Stimulated activated CD8-positive, alpha-beta memory T cell treated with anti-CD3 and anti-CD28 coated beads, Interleukin-4, amount 100 ng/mL, for 1 hour (primary cell): Measurements from ENCODE around the gene MAGI1.

ENCODE experiments used
- DNase-seq, 2 donors: peaks; one replicate each; pipeline ENCODE4 v3.0.0-alpha.2; 2020; ENCODE audit warnings: low read depth in 2 of 2, low spot score in 1 of 2

MAGI1 gene

DNA sequence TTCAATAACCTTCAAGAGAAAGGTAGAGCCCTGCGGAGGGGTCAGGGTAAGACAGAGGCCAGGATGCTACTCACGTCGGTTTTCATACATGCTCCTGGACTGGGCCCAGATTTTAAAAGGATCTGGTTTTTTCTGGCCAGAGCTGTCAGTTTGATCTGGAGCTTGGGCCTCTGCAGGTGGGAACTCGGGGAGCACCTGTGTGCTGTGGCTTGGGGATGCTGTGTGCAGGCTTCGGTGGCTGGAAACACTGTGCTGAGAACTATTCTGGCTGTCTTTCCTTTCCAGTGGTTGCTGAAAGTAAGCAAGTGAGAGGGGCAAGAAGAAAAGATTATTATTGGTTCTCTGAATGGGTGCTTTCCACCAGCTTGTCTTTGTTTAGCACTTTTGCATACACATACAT lies 647.6 kb downstream of the MAGI1 start:
- DNase-seq, result no peak

DNA sequence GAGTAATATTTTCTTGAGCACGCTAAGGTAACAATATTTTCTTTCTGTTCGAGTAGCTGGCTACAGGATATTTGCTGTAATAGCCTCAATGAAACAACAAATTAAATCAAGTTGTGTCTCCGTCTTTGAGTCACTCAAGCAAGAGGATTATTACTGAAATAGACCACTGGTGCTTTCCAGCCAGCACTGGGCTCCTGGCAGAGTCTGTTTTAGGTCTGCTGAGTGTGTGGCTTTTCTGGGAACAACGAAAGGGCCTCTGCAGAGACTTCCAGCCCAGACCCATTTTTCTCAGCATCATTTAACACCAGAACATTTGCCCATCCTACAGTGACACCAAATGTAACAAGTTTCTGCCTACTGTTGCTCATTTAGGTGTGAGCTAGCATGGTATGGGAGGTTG lies 652.9 kb downstream of the MAGI1 start:
- no peak for DNase-seq

DNA sequence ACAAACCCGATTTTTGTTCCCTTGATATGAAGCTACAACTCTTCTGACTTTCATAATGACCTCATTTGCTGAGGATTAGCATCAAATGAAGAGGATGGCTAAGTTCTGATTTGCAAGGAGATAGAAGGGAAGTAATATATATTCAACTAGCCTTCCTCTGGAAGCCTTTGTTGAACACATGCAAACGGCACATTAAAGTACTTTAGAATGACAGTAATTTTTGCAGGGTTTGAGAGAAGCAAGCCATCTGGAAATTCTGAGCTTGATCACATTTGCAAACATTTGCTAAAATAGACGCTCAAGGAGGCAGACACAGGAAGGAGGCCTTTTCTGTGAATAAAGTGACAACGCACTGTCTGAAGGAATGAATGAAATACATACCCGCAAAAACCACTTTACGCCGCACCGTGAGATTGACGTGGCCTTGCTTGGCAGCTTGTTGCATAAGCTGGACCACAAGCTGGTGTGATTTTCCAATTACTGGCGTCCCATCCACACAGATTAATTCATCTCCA lies 657.2 kb downstream of the MAGI1 start:
- no peak for DNase-seq

DNA sequence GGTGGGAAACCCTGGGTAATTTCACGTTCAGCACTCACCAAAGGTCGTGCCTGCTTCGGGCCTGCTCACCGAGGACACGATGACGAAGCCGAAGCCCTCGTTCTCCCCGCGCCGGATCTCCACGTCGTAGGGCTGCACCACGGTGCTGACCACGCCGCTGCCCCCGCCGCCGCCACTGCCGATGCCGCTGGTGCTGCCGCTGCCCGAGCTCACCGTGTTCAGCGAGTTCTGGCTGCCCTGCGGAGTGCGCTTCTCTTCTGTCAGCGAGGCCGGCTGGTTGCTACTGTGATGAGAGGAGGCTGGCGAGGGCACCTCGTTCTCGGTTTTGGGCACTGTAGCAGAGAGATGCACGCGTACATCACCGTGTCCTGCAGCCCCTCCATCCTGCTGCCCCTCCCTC lies 659.5 kb downstream of the MAGI1 start:
- no peak for DNase-seq

DNA sequence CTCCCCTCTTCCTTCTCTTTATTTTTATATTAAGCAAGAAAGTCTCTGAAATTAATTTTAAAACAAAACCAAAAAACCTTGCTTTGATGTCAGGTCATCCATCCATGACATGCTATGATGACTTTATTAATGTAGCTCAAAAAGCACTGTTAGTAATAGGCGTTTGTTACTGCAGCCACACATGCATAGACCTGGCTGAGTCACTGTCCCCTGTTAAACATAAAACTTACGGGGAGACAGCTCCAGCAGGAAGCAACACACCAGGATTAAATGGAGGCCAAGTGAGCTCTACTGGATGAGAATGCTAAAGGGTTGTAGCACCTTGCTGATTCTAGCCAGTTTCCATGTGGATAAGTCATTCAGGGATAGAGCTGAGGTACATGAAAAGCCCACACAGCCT lies 661.1 kb downstream of the MAGI1 start:
- no peak for DNase-seq

DNA sequence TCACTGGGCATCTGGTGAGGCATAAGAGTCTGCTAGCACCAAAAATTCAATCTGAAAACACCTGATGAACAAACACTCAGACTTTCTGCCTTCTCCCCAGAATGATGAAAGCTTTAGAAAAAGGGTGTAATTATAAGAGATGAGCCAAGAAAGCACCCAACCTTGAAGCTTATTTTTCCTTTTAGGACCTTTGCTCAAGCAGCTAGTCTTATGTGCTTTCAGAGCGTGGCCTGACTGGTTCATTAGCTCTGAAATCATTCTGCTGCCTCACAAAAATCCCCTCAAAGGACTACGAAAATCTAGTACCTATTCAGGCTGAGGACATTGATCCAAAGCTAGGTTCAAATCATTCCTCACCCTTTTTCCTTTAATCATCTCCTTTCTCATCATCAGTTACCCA lies 662.3 kb downstream of the MAGI1 start:
- no peak for DNase-seq

DNA sequence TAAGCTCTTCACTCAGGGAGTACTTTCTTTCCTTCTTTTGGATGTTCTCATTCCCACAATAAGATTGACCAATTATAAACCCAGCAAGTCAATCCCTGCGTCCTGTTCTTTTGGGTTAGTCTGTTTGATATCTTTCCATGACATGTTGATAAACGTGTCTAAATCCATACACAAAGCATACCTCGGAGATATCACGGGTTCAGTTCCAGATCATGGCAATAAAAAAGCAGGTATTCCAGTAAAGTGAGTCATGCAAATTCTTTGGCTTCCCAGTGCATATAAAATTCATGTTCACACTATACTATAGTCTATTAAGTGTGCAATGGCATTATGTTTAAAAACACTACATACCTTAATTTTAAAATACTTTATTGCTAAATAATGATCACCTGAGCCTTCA lies 667.7 kb downstream of the MAGI1 start:
- no peak for DNase-seq

DNA sequence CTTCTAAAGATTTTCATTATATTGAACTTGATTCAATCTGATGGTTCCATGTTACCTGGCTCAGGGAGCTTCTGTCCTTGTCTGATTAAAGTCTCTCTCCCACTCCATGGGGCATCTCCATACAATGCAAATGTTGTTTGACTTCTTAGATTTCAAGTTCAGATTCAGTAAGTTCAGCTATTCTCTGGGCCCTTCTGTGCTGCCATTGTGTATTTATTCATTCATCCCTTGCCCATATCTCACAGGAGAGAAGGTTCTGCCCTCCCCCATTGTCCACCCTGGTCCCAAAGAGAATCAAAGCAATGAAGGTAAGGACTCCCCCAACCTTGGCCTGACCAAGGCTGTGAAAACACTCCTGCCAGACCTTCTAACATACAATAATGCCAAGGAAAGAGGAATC lies 669.9 kb downstream of the MAGI1 start:
- DNase-seq, result no peak

DNA sequence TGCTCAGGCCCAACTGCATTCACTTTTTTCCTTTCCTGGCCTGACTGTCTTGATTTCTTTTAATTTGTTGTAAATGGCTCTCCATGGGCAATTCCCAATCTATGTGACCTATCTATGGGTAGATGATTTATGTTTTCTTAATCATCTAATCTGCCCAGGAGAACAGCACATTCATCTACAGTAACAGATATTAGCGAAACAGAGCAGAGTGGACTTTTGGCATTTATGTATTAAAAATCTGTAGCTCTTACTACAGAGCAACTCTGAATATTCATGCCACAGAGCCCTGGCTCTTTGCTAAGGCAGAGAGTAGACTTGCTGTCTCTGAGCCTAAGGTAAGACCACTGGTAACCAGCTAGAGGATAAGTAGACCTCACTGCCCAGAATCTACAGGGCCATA lies 676.0 kb downstream of the MAGI1 start:
- DNase-seq, result no peak

DNA sequence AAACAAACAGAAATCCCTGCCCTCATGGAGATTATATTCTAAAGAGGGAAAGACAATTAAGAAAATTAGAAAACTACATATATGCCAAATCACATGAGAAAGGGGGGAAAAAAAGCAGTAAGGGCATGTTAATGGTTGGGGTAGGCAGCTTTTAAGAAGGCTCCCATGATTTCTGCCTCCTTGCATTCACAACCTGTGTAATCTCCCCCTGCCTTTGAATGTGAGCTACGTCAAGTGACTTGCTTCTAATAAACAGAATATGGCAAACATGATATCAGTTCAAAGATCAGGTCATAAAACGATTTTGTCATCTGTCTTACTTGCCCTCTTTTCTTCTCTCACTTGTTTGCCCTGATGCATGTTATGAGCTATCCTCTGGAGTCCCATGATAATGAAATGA lies 677.3 kb downstream of the MAGI1 start:
- no peak for DNase-seq

DNA sequence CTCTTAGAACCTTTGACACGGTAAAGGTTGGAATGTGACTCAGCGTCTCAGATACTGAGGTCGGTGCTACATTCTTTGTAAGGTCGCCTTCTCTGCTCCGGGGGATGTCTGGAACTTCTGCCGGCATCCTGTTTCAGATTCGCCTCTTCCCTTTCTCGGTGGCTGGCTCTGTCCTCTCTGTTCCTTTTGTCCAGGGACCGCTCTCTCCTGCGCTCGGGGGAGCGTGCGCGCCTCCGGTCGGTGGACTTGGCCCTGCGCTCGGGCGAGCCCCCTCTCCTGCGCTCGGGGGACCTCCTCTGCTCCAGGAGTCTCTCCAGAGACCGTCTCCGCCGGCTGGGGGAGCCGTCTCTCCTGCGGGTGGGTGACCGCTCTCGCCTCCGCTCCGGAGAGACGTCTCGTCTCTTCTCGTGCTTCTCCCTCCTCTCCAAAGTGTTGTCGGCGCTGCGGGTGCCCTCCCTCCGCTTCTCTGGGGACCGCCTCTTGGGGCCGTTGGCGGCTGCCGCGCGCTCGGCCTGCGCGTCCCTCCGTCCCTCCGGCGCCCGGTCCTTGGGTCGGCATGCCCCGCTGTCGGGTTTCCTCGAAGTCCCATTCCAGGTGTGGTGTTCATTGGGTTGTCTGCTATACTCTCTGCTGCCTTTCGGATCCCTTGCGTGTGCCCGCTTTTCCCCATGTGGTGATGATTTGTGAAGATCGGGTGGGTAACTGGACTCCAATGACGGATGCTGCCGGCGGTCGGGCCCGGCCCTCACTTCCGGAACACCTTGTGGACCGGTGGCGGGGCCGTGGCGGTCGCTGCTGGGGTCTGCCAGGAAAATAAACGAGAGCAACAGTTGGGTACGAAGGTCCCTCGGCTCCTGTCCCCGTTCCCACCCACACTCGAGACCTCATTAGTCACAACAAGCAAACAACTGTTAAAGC lies 682.1 kb downstream of the MAGI1 start:
- no peak for DNase-seq

DNA sequence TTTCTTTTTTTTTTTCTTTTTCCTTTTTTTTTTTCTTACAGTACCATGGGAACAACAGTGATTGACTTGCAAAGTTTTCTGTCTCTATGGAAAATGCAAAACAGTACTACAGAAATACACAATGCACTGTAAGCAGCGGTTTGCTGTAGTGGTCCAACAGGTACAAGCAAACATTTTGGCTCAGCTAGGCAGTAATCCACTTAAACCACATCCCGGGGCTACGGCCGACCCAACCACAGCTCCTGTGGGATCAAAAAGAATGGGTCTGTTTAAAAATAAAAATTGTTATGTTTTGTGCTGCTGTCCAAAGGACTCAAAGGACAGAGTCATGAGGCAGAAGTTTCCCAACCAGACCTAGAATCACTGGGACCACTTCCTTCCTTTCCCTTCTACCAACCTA lies 683.8 kb downstream of the MAGI1 start:
- DNase-seq, result no peak

DNA sequence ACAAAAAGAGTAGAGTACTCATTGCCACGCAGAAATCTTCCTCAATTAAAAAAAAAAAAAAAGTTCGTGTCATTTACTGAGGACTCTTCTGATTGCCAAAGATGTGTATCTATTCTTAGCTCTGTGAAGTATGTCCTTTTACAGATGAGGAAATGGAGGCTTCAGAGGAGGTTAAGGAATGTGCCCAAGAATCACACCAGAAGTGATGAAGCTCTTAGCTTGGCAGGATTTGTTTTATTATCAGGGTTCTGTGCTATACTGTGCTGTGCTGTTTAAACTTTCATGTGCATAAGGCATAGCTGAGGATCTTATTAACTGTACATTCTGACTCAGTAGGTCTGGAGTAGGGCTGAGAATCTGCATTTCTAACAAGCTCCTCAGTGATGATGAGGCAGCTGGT lies 685.8 kb downstream of the MAGI1 start:
- DNase-seq, result no peak

DNA sequence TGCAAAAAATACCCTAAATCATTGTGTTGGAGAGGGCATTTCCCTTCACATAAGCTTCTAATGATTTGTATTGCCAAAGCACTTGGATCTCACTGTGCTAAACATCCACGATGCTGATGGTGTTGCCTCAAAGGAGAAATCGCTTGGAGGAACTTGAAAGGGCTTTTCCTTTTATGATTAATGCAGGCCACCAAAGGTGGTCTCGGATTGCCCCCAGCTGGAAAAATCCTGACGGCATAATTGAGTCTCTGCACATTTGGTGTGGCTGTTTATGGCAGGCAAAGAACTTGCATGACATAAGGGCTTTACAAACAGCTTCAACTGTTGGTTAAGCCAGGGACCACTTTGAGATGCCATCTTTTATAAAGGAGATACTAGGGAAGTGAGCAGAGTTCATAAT lies 687.0 kb downstream of the MAGI1 start:
- DNase-seq, result no peak

DNA sequence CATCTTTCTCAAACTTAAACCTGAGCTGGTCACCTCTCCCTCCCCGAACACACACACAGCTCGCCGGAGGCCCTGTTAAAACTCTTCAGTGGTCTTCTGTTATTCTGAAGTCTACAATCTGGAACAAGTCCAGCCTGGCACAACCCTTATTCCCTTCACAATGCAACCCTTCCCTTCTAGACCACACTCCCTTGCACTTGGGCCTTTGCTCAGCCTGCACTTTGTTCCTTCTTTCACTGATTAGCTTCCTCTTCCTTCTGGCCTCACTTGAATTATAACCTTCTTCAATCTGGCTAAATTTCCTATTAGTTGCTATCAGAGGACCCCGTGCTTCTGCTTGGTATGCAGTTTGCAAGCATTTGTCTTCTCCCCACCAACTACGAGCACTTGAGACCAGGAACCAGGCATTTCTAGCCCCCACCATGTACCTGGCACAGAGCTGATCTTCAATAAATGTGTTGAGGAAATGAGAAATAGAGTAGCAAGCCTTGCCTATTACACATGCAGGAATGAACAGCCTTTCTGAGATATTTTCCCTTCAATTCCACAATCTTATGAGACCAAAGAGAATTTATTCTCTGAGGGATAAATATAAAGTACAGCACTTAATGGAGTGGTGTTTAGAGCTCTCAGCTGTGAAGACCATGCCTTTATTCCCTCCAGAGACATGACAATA lies 687.8 kb downstream of the MAGI1 start:
- no peak for DNase-seq

DNA sequence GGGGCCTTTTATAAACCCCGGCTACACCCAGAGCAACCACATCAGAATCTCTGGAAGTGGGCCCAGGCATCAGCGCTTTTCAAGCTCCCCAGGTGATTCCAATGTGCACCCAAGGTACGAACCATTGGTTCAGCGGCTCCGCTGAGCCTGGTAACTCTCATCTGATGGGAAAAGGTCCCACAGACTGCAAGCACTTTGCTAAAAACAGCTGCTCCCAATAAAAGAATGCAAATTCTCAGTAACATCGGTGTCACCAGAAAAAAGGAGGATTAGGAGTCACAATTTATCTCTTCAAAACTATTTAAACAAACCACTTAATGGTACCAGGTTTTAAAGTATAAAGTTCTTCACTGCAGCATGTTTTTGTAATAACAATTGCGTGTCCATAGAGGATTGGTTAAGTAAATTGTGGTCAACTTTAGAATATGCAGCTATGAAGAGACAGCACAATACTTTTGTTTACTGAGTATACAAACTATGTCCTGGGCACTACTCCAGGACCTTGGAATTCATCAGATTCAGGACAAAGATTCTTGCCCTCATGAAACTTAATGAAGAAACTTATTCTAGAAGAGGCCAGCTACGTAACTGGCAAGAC lies 690.2 kb downstream of the MAGI1 start:
- no peak for DNase-seq

DNA sequence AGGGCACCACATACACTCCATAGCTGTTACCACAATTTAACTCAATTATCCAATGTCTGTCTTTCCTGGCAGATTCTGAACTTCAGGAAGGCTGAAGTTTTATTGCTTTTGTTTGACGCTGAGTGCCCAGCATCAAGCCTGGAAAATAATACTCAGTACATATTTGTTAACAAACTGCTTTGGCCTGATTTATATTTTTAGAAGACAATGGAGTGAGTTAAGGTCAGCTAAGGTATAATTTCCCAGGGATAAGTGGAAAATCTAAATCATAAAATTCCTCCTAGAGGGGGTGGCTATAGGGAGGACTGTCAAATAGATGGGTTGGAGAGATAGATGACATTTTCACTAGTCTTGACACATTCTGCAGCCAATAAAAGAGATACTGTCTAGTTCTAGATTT lies 691.6 kb downstream of the MAGI1 start:
- DNase-seq, result no peak

DNA sequence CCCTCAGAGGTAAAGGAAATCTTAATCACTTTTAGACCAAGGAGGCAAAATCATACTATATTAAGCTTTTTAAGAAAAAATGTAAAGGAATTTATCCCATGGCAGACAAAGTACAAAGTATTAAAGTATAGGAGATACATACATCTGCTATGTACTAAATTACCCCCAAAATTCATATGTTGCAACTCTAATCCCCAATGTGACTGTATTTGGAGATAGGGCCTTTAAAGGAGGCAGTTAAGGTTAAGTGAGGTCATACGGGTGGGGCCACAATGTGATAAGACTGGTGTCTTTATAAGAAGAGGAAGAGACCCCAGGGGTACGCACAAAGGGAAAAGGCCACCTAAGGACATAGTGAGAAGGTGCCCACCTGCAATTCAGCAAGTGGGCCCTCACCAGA lies 693.9 kb downstream of the MAGI1 start:
- DNase-seq, result no peak

DNA sequence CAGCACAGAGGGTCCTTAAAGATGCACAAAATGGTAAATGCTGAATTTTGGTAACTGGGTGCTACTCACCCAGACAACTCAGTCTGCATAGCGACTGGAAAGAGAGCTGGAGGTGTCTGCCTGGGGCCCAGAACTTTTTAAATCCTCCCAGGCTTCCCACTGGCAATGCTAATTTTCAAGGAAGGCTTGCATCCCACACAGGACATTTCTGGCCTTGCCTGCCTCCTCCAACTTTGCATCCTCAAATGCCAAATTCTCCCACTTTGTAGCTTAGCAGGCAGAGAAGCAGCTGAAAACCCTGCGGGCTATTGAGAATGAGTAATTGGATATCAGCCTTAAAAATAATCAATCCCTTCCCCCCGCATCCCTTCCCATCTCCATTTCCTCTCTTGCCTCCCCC lies 694.3 kb downstream of the MAGI1 start:
- DNase-seq, result no peak

DNA sequence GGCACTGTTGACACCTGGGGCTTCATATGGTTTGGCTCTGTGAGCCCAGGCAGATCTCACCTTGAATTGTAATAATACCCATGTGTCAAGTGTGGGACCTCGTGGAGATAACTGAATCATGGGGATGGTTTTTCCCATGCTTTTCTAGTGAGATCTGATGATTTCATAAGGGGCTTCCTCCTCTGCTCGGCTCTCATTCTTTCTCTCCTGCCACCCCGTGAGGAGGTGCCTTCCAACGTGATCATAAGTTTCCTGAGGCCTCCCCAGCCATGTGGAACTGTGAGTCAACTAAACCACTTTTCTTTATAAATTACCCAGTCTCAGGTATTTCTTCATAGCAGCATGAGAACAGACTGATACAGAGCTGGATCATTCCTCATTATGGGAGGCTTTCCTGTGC lies 695.0 kb downstream of the MAGI1 start:
- DNase-seq, result no peak

DNA sequence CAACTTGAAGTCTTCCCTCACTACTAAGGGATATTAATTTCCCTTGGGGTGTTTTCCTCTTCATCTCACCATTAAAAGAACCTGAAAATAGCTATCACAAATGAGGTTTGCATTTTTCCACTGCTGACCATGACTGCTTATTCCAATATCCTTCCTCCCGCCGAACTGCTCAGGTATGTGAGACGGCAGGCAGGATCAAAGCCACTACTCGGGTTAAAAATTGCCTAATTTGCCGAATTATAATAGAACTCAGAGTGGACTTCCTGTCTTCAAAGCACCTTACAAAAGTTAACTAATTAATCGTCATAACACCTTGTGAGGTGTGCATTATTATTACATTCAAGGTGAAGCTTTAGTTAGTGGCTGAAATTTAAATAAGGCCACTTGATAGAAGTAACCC lies 695.7 kb downstream of the MAGI1 start:
- no peak for DNase-seq

DNA sequence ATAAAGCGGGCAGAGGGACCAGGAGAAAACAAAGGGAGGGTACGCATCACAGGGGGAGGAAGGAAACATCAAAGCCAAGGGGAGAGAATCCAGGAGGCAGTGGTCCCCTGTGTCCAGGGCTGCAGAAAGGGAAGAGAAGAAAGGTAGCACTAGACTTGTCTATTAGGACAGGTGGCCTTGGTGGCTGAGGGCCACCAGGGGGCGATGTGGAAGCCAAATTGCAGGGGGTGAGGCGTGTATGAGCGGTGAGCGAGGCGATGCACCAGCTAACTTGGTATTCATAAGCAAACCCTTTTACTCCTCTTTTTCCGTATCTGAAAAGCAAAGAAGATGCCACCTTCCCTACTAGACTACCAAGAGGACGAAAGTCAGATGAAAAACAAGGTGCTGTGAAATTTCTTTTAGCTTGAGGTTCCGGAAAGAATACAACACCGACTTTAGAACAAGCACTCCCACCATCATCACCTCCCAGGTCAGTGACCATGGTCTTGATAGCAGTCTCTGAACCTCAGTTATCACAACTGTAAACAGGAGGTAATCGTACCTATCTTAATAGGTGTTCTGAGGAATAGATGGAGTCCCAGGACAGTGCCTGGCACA lies 696.5 kb downstream of the MAGI1 start:
- DNase-seq, result no peak
